OCI-M2 (cell line): ENCODE results near the gene APOBEC3G.

Experiments
- DNase-seq: peaks from one replicate; lab custom pipeline; 2025; ENCODE audit not compliant: unreplicated experiment; lab: John Stamatoyannopoulos, UW

APOBEC3G gene

GRCh38 chr22:39090426-39091064, 13.5 kb downstream of the APOBEC3G start:
- no peak for DNase-seq

DNA sequence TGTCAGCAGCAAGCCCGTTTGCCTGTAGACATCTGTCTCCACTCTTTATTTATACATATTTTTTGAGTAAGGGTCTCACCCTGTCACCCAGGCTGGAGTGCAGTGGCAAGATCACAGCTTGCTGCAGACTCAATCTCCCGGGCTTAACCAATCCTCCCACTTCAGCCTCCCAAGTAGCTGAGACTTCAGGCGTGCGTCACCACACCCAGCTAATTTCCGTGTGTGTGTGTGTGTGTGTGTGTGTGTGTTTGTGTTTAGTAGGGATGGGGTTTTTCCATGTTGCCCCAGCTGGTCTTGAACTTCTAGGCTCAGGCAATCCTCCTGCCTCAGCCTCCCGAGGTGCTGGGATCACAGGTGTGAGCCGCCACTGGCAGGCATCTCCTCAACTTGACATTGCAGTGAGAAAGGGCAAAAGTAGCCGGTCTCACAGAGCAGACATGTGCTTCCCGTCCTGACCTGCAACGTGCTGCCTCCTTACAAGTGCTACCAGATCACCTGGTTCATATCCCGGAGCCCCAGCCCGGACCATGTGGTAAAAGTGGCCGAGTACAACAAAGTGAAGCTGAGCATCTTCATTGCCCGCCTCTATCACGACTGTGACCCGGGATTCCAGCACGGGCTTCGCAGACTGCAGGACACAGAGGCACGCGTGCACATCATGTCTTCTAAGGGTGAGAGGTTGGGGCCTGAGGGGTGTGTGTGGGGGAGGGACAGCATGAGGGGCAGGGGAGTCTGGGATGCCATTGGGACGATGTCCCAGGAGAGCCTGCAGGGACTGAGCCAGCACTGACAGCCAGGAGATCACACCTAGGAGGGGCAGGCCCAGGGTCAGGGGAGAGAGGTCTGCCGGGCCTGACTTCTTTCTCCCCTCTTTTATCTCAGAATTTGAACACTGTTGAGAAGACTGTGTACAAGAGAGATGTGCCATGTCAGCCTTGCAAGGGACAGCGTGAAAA, 14.3 kb downstream of the APOBEC3G start:
- no peak for DNase-seq

- no peak for DNase-seq
Measured at GRCh38 chr22:39092111-39092862, 15.2 kb downstream of the APOBEC3G start.

- DNase-seq: no peak
Measured at GRCh38 chr22:39094717-39095389, 17.8 kb downstream of the APOBEC3G start.

- DNase-seq: no peak
Measured at GRCh38 chr22:39095971-39096370, 18.9 kb downstream of the APOBEC3G start.

DNA sequence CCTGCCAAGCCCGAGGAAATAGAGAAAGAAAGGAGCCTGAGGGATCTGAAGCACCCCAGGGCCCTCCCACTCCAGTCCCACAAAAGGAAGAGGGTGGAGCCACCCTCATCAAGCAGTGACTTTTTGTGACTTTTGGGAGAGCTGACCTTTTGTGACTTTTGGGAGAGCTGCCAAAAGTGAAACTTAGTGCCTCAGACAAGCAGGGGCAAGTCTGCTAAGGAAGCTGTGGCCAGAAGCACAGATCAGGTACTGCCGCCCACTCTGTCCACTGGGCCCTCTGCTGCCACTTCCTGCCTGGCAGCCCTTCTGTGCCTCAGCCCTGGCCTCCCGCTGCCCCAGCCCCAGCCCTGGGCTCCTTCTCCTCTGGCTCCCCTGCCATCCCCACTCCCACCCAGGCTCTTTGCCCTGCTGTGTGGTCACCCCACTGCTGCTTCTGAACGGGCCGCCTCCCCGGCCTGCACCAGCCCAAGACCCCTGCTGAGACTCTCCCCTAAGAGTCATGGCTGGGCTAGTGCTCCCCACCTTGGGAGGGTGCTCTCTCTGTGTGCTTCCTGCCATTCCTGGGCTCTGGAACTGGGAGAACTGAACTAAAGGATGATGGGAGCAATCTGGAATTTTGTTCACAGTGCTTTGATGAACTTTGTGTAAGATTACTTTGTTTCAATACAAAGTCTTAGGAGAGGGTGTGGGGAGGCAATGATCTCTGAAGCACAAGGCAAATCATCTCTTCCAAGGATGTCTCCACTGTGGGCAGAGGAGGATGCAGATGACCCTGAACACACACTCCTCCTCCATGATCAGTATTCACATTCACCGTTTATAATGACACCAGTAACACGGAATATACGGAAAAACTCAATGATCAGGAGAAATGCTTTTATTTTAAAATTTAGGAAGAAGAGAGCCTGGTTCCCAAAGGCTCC, 20.3 kb downstream of the APOBEC3G start, which contains the start of gene APOBEC3H:
Gene APOBEC3H (plus strand): TSS at position 147 of the 923 bp plus-strand sequence. CDS start 3,035 bp downstream, outside the sequence.
- no peak for DNase-seq

DNA sequence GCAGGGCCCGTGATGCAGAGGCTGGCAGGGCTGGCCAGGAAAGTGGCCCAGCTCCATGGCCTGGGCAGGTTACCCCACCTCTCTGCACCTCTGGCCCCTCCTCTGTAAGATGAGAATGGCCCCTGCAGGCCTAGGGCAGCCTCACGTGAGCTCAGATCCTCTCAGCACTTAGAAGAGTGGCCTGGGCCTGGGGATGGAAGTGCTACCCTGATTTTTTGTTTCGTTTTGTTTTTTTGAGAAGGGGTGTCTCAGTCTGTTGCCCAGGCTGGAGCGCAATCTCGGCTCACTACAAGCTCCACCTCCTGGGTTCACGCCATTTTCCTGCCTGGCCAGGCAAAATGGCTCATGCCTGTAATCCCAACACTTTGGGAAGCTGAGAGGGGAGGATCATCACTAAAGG, 21.0 kb downstream of the APOBEC3G start:
- no peak for DNase-seq

DNA sequence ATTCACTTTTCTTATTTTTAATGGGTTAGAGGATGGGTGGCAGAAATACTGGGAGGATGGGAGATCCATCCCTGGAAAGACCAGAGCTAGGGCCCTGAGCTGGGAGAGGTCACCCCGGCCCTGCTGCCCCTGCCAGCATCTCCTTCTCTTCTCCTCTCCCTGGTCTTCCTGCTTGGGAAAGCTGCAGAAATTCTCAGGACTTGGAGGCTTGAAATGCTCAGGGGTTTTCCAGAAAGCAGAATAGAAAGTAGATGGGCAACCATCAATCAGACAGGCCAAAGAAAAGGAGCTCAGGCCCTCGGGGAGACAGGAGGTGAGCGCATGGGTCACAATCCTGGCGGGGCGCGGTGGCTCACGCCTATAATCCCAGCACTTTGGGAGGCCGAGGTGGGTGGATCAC, 21.5 kb downstream of the APOBEC3G start:
- DNase-seq: no peak

DNA sequence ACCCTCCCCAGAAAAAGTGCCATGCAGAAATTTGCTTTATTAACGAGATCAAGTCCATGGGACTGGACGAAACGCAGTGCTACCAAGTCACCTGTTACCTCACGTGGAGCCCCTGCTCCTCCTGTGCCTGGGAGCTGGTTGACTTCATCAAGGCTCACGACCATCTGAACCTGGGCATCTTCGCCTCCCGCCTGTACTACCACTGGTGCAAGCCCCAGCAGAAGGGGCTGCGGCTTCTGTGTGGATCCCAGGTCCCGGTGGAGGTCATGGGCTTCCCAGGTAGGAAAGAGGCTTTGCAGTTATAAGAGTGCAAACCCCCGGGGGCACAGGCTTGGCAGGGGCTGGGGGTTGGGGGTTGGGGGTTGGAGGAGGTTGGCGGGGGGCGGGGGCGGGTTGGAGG, 24.2 kb downstream of the APOBEC3G start:
- no peak for DNase-seq

DNA sequence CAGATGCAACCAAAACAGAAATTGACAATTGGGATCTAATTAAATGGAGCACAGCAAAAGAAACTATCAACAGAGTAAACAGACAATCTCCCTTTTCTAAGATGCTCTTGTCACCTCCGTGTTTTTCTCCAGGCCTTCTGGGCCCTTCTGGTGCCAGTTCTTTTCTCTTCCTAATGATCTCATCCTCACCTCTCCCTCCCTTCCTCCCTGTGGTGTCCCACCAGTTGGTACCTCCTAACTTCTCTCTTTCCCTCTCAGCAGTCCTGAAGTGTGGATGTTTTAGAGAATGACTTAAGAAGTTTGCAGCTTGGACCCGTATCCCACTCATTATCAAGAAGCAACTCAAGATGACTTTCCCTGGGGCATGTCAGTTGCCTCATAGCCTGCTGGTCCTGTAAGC, 26.4 kb downstream of the APOBEC3G start:
- DNase-seq: no peak

DNA sequence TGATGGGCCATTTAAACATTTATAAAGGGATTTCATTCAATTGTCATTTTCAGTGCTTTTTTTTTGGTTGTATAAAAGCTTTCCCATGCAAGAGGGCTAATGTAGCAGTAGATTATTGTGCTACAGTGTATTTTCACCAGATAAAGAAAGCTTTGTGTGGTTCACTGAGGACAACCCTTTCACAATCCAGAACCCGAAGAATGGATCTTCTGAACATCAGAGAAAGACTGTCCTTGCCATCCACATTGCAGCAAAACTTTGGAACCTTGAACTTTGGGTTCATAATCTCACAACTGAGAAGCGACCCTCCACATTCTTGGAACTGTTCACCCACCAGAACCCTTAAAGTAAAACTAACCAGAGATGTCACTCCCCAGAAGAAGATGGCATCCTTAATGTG, 29.3 kb downstream of the APOBEC3G start:
- DNase-seq: no peak

GRCh38 chr22:39108487-39108886, 31.4 kb downstream of the APOBEC3G start:
- no peak for DNase-seq

DNA sequence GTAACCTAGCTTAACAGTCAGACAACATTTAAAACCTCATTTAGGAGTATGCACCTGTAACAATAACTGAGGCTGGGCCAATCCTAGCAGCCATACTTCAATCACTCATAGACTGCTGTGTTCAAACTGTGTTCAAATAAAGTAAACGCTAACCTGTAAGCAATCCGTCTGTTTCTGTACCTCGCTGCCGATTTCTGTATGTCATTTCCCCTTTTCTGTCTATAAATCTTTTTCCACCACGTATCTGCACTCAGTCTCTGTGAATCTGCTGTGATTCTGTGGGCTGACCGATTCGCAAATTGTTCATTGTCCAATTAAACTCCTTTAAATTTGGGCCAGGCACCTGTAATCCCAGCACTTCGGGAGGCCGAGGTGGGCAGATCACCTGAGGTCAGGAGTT, 32.3 kb downstream of the APOBEC3G start:
- DNase-seq: no peak

DNA sequence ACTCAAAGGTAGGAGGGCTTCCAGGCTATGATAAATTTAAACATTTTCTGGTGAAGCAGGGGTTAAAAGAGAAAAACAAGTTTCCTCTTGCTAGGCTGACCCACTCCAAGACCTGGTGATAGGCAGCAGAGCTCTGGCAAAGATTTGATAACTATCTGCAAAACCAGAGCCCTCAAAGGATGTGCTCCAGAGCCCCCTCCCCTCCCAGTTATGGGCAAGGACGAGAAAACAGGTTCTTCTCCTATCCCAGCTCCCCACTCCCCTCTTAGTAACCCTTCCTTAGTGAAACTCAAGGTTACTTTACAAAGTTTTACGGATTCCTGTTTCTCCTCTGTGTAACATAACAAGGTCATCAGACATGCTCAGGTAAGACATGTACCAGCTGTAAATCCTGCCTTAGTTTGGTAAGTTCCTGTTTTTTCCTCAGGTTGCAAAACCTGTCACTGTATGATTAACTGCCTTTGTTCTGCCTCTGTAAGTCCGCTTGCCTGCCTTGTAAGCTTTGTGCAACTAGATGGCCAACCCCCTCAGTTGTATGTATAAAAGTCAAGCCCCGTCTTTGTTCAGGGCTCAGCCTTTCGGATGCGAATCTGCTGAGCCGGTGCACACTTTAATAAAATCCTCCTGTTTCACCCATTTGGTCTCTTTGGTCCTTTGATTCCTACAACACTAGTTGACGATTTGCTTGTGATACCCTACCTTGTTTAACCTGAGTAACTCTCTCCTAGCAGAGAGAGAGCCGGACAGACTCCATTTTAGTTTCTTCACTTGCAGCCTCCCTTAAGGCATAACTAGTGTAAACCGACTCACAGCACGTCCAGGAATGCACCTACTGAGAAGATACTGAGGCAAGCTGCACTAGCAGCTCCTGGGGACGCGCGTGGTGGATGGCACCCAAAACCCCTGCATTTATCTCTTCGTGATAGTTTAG, 33.8 kb downstream of the APOBEC3G start:
- DNase-seq: no peak

GRCh38 chr22:39114112-39114511, 37.0 kb downstream of the APOBEC3G start:
- DNase-seq: no peak

- DNase-seq: no peak
Measured at GRCh38 chr22:39115570-39115969, 38.5 kb downstream of the APOBEC3G start.

- no peak for DNase-seq
Measured at GRCh38 chr22:39115977-39116621, 39.0 kb downstream of the APOBEC3G start.

DNA sequence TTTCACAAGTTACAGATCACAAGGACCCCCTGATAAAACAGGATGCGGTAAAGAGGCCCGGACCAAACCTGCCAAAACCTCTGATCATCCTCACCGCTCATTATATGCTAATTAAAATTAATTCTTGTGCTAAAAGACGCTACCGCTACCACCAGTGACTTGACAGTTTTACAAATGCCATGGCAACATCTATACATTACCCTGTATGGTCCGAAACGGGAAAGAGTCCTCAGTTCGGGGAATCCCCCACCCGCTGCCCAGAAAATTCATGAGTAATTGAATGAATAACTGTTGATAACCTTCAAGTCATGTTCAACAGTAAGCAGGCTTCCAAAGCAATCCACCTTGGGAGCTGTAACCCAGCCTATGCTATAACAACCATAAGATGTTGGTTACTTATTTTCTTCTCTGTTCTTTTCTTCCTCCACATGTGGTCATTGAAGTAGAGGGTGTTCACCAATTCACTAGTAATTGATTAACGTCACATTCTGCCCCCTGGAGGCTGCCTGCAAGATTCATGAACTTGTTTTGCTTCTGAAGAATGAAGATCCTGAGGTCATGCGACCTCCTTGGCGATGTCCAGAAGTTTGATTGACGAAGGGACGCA, 40.6 kb downstream of the APOBEC3G start:
- peak; percentile 14 for DNase-seq
